Liver (tissue), 3 donors: Measurements from ENCODE around the gene CISD1.

Experiments used
- JUND ChIP-seq, 2 donors: IDR thresholded peaks; 2 replicates each; pipeline ENCODE4 v1.6.1; 2016; ENCODE audit warnings: antibody characterized with exemption in 2 of 2
- YY1 ChIP-seq: IDR thresholded peaks from 2 replicates; pipeline ENCODE4 v1.6.1; 2016; ENCODE audit warnings: antibody characterized with exemption, mild to moderate bottlenecking
- TF ChIP-seq, protein P1 (sequence below): fragments of 150-350 bp; IDR thresholded peaks from 2 replicates; pipeline ENCODE4 v1.5.1; 2017; ENCODE audit warnings: improper control_type of control experiment, low read depth, low read length; ENCODE audit not compliant: missing input control
- TF ChIP-seq, protein P2 (sequence below): IDR thresholded peaks from 2 replicates; pipeline ENCODE4 v1.6.1; 2016; ENCODE audit warnings: antibody characterized with exemption
- TF ChIP-seq, protein P3 (sequence below): IDR thresholded peaks from 2 replicates; pipeline ENCODE4 v1.6.1; 2016; ENCODE audit warnings: antibody characterized with exemption
- TF ChIP-seq, protein P4 (sequence below): IDR thresholded peaks from 2 replicates; pipeline ENCODE4 v1.6.1; 2016; ENCODE audit warnings: antibody characterized with exemption, mild to moderate bottlenecking
- donor health status: healthy.
- donor health status: healthy.

- TF ChIP-seq, protein P1, sequence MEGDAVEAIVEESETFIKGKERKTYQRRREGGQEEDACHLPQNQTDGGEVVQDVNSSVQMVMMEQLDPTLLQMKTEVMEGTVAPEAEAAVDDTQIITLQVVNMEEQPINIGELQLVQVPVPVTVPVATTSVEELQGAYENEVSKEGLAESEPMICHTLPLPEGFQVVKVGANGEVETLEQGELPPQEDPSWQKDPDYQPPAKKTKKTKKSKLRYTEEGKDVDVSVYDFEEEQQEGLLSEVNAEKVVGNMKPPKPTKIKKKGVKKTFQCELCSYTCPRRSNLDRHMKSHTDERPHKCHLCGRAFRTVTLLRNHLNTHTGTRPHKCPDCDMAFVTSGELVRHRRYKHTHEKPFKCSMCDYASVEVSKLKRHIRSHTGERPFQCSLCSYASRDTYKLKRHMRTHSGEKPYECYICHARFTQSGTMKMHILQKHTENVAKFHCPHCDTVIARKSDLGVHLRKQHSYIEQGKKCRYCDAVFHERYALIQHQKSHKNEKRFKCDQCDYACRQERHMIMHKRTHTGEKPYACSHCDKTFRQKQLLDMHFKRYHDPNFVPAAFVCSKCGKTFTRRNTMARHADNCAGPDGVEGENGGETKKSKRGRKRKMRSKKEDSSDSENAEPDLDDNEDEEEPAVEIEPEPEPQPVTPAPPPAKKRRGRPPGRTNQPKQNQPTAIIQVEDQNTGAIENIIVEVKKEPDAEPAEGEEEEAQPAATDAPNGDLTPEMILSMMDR, result no peak
- TF ChIP-seq, protein P2, sequence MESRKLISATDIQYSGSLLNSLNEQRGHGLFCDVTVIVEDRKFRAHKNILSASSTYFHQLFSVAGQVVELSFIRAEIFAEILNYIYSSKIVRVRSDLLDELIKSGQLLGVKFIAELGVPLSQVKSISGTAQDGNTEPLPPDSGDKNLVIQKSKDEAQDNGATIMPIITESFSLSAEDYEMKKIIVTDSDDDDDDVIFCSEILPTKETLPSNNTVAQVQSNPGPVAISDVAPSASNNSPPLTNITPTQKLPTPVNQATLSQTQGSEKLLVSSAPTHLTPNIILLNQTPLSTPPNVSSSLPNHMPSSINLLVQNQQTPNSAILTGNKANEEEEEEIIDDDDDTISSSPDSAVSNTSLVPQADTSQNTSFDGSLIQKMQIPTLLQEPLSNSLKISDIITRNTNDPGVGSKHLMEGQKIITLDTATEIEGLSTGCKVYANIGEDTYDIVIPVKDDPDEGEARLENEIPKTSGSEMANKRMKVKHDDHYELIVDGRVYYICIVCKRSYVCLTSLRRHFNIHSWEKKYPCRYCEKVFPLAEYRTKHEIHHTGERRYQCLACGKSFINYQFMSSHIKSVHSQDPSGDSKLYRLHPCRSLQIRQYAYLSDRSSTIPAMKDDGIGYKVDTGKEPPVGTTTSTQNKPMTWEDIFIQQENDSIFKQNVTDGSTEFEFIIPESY, result no peak
- TF ChIP-seq JUND (IDR thresholded peaks at IDR 0.05) (no peak), YY1 (no peak)
- TF ChIP-seq, protein P3, sequence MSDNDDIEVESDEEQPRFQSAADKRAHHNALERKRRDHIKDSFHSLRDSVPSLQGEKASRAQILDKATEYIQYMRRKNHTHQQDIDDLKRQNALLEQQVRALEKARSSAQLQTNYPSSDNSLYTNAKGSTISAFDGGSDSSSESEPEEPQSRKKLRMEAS, result no peak
- TF ChIP-seq, protein P4, sequence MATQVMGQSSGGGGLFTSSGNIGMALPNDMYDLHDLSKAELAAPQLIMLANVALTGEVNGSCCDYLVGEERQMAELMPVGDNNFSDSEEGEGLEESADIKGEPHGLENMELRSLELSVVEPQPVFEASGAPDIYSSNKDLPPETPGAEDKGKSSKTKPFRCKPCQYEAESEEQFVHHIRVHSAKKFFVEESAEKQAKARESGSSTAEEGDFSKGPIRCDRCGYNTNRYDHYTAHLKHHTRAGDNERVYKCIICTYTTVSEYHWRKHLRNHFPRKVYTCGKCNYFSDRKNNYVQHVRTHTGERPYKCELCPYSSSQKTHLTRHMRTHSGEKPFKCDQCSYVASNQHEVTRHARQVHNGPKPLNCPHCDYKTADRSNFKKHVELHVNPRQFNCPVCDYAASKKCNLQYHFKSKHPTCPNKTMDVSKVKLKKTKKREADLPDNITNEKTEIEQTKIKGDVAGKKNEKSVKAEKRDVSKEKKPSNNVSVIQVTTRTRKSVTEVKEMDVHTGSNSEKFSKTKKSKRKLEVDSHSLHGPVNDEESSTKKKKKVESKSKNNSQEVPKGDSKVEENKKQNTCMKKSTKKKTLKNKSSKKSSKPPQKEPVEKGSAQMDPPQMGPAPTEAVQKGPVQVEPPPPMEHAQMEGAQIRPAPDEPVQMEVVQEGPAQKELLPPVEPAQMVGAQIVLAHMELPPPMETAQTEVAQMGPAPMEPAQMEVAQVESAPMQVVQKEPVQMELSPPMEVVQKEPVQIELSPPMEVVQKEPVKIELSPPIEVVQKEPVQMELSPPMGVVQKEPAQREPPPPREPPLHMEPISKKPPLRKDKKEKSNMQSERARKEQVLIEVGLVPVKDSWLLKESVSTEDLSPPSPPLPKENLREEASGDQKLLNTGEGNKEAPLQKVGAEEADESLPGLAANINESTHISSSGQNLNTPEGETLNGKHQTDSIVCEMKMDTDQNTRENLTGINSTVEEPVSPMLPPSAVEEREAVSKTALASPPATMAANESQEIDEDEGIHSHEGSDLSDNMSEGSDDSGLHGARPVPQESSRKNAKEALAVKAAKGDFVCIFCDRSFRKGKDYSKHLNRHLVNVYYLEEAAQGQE, result no peak
These were observed 4.2 kb upstream of the CISD1 start for GRCh38 chr10:58264780-58265179.
